Measurements from ENCODE around the gene CTNNA3.

CTNNA3 gene

GRCh38 chr10:66931340-66931948 is 764.6 kb downstream of the CTNNA3 start:
- DNase-seq (ENCODE audit: low read depth, low spot score): peak; percentile 68
- in situ Hi-C loops (cut with HindIII; ENCODE audit: low sequenced_read_pairs): no loop called here
- TF ChIP-seq CTCF (IDR thresholded peaks at IDR 0.05; ENCODE audit: low read depth, low read length): peak; percentile 76
- H3K4me3 ChIP-seq (ENCODE audit: low read depth, low read length): no peak overlapping the region

- no peak overlapping the region for H3K4me3 ChIP-seq (ENCODE audit: low read depth, low read length)
- in situ Hi-C loops (cut with HindIII; ENCODE audit: low sequenced_read_pairs): no loop called here
- DNase-seq (ENCODE audit: low read depth, low spot score): no peak
Measured at GRCh38 chr10:66929375-66929774, 766.6 kb downstream of the CTNNA3 start.

GRCh38 chr10:66928776-66929175 is 767.2 kb downstream of the CTNNA3 start:
- no peak for DNase-seq (ENCODE audit: low read depth, low spot score)
- in situ Hi-C loops (cut with HindIII; ENCODE audit: low sequenced_read_pairs): no loop called here
- no peak overlapping the region for H3K4me3 ChIP-seq (ENCODE audit: low read depth, low read length)
- TF ChIP-seq CTCF (IDR thresholded peaks at IDR 0.05; ENCODE audit: low read depth, low read length): no peak

More at GRCh38 chr10:66929375-66929774, 766.6 kb downstream of the CTNNA3 start:
- no peak for TF ChIP-seq CTCF (IDR thresholded peaks at IDR 0.05; ENCODE audit: low read depth, low read length)

- H3K4me3 ChIP-seq (ENCODE audit: low read depth, low read length): peak overlapping the region; percentile 3
- in situ Hi-C loops (cut with HindIII; ENCODE audit: low sequenced_read_pairs): no loop called here
- TF ChIP-seq CTCF (IDR thresholded peaks at IDR 0.05; ENCODE audit: low read depth, low read length): no peak
- no peak for DNase-seq (ENCODE audit: low read depth, low spot score)
Measured at GRCh38 chr10:66927971-66928770, 767.8 kb downstream of the CTNNA3 start.

GRCh38 chr10:66927251-66927935 is 768.6 kb downstream of the CTNNA3 start:
- in situ Hi-C loops (cut with HindIII; ENCODE audit: low sequenced_read_pairs): no loop called here
- peak overlapping the region; percentile 3 for H3K4me3 ChIP-seq (ENCODE audit: low read depth, low read length)
- DNase-seq (ENCODE audit: low read depth, low spot score): no peak
- TF ChIP-seq CTCF (IDR thresholded peaks at IDR 0.05; ENCODE audit: low read depth, low read length): no peak

- no peak for DNase-seq (ENCODE audit: low read depth, low spot score)
- no peak overlapping the region for H3K4me3 ChIP-seq (ENCODE audit: low read depth, low read length)
- in situ Hi-C loops (cut with HindIII; ENCODE audit: low sequenced_read_pairs): no loop called here
- TF ChIP-seq CTCF (IDR thresholded peaks at IDR 0.05; ENCODE audit: low read depth, low read length): no peak
Measured at GRCh38 chr10:66926841-66927240, 769.2 kb downstream of the CTNNA3 start.
